DMS79 treated with DMSO at 0.1 percent for 48 hours (cell line): ENCODE results near the gene GOSR1.
A peak's percentile ranks its signal among the peaks of the same experiment; 100 is the strongest.
"Not testable (repeated sequence)": the region's sequence is repeated elsewhere in the genome, so short reads cannot be mapped to it uniquely, and the experiment has no call there.

Source experiments
- DNase-seq: peaks from one replicate; lab custom pipeline; 2025; lab: John Stamatoyannopoulos, UW

GOSR1 gene

GRCh38 chr17:30477083-30477773 is at the start of gene GOSR1:
GOSR1 (plus strand) TSS chr17:30477408; CDS start chr17:30477434, 26 bp downstream.
- DNase-seq, result peak; percentile 96

DNA sequence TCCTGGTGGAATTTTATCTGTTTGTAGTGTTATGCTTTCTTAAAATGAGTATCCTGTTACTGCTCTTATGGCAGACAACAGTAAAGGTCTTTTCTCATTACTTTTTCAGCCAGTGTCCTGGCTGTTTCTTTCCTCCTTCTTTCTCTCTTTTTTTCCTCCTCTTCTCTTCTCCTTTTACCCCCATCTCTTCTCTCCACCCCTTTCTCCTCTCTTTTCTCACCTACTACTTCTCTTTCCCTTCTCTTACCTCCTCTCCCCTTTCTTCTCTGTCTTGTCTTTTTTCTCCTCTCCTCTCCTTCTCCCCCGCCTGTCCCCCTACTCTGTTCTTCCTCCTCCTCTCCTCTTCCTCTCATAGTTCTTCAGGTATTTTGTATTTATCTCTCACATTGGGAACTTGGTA is 49.6 kb upstream of the GOSR1 start:
- DNase-seq, result no peak

DNA sequence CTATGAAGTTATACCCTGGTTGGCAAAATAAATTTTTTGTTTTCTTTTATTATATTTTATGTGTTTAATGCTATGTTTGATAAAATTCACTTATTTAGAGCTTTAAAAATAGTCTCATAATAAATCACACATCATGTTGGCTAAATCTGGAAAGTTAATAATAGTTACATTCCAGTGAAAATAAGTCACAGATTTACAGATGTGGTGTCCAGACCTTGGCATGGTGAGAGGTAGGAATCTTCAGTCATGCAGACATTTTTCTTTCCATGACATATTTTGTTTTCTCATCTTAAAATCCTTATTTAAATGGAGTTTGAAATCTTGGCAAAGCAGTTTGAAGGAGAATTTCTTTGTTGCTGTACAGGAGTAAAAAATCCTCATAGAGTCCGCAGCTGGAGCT is 48.1 kb upstream of the GOSR1 start:
- no peak for DNase-seq

GRCh38 chr17:30433514-30433913 is 43.7 kb upstream of the GOSR1 start:
- peak; percentile 91 for DNase-seq

- no peak for DNase-seq
Measured at GRCh38 chr17:30436729-30437128, 40.5 kb upstream of the GOSR1 start.

DNA sequence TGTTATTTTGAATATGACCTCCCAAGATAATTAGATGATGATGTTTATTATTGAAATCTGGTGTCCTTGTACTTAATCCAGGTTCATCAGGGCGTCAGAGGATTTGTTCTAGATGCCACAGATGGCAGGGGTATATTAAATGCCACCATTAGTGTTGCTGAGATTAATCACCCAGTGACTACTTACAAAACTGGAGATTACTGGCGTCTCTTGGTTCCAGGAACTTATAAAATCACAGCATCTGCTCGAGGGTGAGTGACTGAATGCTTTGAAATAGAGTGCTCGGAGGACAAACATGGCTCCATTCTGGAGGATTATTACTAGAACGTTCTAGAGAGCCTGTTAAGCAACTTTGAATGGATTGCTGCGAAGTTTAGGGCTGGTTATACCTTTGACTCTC is 33.5 kb upstream of the GOSR1 start:
- no peak for DNase-seq

DNA sequence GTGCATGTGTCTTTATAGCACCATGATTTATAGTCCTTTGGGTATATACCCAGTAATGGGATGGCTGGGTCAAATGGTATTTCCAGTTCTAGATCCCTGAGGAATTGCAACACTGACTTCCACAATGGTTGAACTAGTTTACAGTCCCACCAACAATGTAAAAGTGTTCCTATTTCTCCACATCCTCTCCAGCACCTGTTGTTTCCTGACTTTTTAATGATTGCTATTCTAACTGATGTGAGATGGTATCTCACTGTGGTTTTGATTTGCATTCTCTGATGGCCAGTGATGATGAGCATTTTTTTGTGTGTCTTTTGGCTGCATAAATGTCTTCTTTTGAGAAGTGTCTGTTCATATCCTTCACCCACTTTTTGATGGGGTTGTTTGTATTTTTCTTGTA is 30.6 kb upstream of the GOSR1 start:
- DNase-seq, result not testable (repeated sequence)

DNA sequence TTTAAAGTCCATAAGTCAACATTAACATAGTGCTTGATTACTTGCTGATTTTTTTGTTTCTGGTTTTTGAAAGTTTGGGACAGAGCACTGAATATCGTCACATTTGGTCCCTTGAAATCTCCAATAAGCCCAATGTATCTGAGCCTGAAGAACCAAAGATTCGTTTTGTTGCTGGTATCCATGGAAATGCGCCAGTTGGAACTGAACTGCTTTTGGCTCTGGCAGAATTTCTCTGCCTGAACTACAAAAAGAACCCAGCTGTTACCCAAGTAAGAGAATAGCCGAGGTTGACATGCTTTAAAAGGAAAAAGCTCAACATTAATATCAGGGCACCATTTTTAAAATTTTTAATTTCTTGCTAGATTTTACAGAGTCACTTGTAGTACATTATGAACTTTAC is 27.7 kb upstream of the GOSR1 start:
- DNase-seq, result no peak

- DNase-seq, result no peak
Measured at GRCh38 chr17:30450125-30451027, 26.8 kb upstream of the GOSR1 start.

- DNase-seq, result no peak
Measured at GRCh38 chr17:30454635-30455034, 22.6 kb upstream of the GOSR1 start.

DNA sequence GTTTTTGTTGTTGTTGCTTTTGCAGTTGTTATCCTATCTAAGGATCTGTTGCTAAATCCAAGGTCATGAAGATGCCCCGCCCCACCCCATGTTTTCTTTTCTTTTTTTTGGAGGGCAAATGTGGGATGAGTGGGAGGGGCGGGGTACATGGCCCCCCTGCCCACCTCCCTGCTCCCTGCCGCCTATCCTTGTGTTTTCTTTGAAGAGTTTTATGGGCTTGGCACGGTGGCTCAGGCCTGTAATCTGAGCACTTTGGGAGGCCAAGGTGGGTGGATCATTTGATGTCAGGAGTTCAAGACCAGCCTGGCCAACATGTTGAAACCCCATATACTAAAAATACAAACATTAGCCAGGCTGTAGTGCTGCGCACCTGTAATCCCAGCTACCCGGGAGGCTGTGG is 18.8 kb upstream of the GOSR1 start:
- DNase-seq, result no peak

DNA sequence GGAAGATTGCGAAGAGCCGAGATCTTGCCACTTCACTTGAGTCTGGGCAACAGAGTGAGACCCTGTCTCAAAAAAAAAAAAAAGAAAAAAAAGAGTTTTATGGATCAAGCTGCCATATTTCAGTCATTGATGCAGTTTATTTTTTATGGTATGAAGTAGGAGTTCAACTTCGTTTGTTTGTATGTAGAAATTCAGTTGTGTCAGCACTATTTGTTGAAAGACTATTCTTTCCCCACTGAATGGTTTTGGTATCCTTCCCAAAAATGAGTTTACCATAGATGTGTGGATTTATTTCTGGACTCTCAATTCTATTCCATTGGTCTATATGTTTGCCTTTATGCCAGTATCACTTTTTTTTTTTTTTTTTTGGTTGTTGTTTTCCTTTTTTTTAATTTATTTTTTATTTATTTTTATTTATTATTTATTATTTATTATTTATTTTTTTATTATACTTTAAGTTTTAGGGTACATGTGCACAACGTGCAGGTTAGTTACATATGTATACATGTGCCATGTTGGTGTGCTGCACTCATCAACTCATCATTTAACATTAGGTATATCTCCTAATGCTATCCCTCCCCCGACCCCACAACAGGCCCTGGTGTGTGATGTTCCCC is 18.3 kb upstream of the GOSR1 start:
- DNase-seq, result not testable (repeated sequence)

GRCh38 chr17:30468465-30468864 is 8.7 kb upstream of the GOSR1 start:
- DNase-seq, result no peak

- peak; percentile 10 for DNase-seq
Measured at GRCh38 chr17:30472238-30472890, 4.8 kb upstream of the GOSR1 start.

DNA sequence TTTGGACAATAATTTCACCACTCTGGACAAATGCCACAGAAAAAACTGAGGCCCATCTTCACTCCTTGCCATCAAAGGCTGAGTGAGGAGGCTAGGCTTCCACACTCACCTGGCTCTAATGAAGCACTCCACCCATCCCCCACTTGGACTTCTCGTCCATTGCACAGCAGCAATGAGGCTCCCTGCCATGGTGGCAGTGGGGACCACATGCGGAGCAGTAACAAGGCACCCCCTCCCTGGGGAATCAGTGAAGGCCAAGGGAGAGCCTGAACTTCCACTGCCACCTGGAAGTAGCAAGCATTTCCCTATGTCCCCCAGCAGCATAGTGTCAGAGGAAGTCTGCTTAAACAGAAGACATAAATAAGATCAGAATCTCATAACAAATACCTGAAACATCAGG is 2.0 kb upstream of the GOSR1 start:
- DNase-seq, result no peak

- DNase-seq, result no peak
Measured at GRCh38 chr17:30476726-30477082, 504 bp upstream of the GOSR1 start.

- DNase-seq, result no peak
Measured at GRCh38 chr17:30477774-30478115, 537 bp downstream of the GOSR1 start.

- DNase-seq, result no peak
Measured at GRCh38 chr17:30482555-30482954, 5.3 kb downstream of the GOSR1 start.

DNA sequence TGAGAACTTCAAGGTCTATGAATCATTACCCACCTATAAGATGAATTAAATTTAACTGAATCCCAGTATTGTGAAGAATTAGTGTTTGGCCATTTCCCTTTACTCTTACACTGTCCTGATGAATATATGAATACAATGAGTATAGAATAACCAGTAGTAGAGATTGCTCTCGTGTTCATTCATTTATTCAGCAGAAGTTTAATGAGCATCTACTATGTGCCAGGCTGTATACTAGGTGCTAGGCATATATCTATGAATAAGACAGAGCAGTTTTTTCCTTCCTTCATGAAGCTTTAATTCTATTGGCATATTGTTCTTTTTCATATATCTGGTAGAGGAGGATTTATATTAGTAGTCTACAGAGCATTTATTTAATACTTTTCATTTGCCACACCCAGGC is 6.0 kb downstream of the GOSR1 start:
- DNase-seq, result no peak

GRCh38 chr17:30493780-30494179 is 16.6 kb downstream of the GOSR1 start:
- no peak for DNase-seq

- no peak for DNase-seq
Measured at GRCh38 chr17:30495586-30495985, 18.4 kb downstream of the GOSR1 start.

- no peak for DNase-seq
Measured at GRCh38 chr17:30503558-30503957, 26.4 kb downstream of the GOSR1 start.
